ENCODE data around the gene ATG2A.

Gene ATG2A

GRCh38 chr11:64900774-64901173 lies 16.2 kb downstream of the ATG2A start:
- H3K36me3 Mint-ChIP-seq: peaks cover 42 to 44% of the 10 kb centered on the region in 2 donors
- no peak for ATAC-seq (replicated peaks)
- DNase-seq: no peak
- no peaks in the 10 kb centered on the region for H3K9me3 Mint-ChIP-seq
- no peak overlapping the region for H3K4me3 Mint-ChIP-seq
- H3K27ac Mint-ChIP-seq: no peak overlapping the region
- peaks cover 0 to 8% of the 10 kb centered on the region in 2 donors for H3K4me1 Mint-ChIP-seq
- no peaks in the 10 kb centered on the region for H3K27me3 Mint-ChIP-seq

DNA sequence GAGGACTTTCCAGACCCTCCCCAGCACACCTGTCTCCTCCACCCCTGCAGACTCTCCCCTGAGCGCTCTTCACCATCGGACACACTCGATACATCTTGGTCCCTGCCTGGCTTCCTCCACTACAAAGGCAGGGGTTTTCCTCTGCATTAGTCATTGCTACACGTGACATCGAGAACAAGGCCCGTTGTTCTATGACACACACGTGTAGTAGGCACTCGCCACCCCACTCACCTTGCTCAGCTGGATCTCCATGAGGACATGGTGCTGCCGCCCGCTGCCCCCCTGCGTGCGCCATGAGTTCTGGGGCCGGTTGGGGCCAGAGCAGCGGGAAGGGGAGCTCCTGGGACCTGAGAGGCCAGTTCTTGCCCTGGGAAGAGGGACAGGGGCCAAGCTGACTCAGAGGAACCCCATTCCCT lies 16.7 kb downstream of the ATG2A start:
- Mint-ChIP-seq H3K4me1 (peaks cover 0 to 11% of the 10 kb centered on the region in 2 donors), H3K27ac (no peak overlapping the region), H3K9me3 (no peaks in the 10 kb centered on the region), H3K27me3 (no peaks in the 10 kb centered on the region), H3K36me3 (peaks cover 44 to 45% of the 10 kb centered on the region in 2 donors), H3K4me3 (no peak overlapping the region)
- ATAC-seq (replicated peaks) (peak; percentile 70 to 87), DNase-seq (no peak)

GRCh38 chr11:64898541-64898940 lies 18.5 kb downstream of the ATG2A start:
- Mint-ChIP-seq H3K4me1 (peaks cover 11 to 18% of the 10 kb centered on the region in 2 donors), H3K36me3 (peaks cover 41 to 42% of the 10 kb centered on the region in 2 donors), H3K4me3 (no peak overlapping the region), H3K27me3 (no peaks in the 10 kb centered on the region), H3K27ac (no peak overlapping the region), H3K9me3 (no peaks in the 10 kb centered on the region)
- ATAC-seq (replicated peaks) (no peak), DNase-seq (no peak)

GRCh38 chr11:64898076-64898445 lies 18.9 kb downstream of the ATG2A start:
- Mint-ChIP-seq H3K36me3 (peaks cover 40 to 42% of the 10 kb centered on the region in 2 donors), H3K4me3 (no peak overlapping the region), H3K27me3 (no peaks in the 10 kb centered on the region), H3K27ac (no peak overlapping the region), H3K4me1 (peaks cover 16 to 18% of the 10 kb centered on the region in 2 donors), H3K9me3 (no peaks in the 10 kb centered on the region)
- DNase-seq: no peak
- ATAC-seq (replicated peaks): no peak

- Mint-ChIP-seq H3K4me3 (no peak overlapping the region), H3K36me3 (peaks cover 38 to 42% of the 10 kb centered on the region in 2 donors), H3K4me1 (peaks cover 19 to 21% of the 10 kb centered on the region in 2 donors), H3K27me3 (no peaks in the 10 kb centered on the region), H3K27ac (no peak overlapping the region), H3K9me3 (no peaks in the 10 kb centered on the region)
- no peak for DNase-seq
- ATAC-seq (replicated peaks): no peak
Measured at GRCh38 chr11:64897381-64898075, 19.5 kb downstream of the ATG2A start.

GRCh38 chr11:64896448-64897022 lies 20.5 kb downstream of the ATG2A start:
- DNase-seq (no peak), ATAC-seq (replicated peaks) (no peak)
- no peaks in the 10 kb centered on the region for H3K27me3 Mint-ChIP-seq
- no peaks in the 10 kb centered on the region for H3K9me3 Mint-ChIP-seq
- peaks cover 30 to 36% of the 10 kb centered on the region in 2 donors for H3K36me3 Mint-ChIP-seq
- H3K4me1 Mint-ChIP-seq: peaks cover 25 to 31% of the 10 kb centered on the region in 2 donors
- no peak overlapping the region for H3K4me3 Mint-ChIP-seq
- H3K27ac Mint-ChIP-seq: no peak overlapping the region

DNA sequence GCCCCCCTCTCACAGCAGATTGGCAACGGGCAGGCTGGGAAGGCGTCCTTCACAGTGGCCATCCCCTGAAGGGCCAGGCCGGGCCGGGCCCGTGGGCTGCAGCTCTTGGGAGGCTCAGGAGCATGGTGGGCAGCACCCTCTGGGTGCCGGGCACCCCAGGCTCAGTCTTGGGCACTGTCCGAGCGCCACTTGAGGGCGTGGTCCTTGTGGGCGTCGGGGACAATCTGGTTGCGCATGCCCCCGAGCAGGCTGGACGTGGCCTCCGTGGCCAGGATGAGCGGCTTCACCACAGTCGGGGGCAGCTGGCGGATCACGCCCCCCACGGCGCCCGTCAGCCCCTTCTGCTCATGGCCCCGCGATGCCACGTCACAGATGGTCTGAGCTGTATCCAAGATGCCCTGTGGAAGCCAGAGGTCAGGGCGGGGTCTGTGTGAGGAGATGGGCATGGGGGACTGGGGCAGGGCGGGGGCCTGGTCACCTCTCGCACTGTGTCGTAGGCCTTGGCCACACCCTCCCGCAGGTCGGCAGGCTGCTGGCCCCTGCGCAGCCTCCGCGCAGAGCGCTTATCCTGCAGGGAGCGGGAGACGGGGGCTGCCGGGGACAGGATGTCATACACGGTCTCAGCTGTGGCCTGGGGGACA lies 22.1 kb downstream of the ATG2A start:
- Mint-ChIP-seq H3K9me3 (no peaks in the 10 kb centered on the region), H3K36me3 (peaks cover 27 to 28% of the 10 kb centered on the region in 2 donors), H3K4me3 (no peak overlapping the region), H3K27ac (no peak overlapping the region), H3K4me1 (peaks cover 20 to 39% of the 10 kb centered on the region in 2 donors), H3K27me3 (no peaks in the 10 kb centered on the region)
- ATAC-seq (replicated peaks) (no peak), DNase-seq (no peak)

DNA sequence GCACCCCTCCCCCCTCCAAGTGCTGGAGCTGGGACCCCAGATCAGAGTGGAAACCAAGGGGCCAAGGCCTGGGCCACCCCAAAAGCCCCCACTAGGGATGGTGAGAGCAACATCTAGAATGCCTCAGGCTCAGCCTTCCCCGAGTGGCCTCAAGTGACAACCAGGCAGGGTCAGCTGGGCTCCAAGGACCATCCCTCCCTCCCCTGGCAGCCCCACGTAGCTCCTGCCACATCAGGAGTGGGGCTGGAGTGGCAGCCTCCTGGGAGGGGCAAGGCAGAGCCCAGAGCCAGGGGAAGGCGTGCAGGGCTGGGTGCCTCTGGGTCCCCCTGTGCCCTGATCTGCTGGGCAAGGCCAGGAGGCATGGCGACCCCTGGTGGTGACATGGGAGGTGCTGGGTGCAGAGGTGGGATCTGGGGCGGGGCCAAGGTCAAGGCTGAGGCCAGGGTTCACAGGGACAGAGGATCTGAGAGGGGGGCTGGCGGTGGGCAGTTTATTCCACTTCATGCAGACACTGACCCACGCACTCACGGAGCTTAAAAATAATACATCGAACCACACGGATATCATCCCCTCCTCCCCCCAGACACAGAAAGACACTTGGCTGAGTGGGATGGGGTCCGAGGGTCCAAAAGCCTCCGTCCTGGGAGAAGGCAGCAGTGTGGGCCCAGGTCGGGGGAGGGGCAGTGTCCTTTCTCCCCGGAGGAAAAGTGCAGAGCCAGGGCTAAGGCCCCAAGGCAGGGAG lies 22.8 kb downstream of the ATG2A start:
- no peaks in the 10 kb centered on the region for H3K9me3 Mint-ChIP-seq
- H3K27ac Mint-ChIP-seq: peak overlapping the region; percentile 37
- peak; percentile 97 to 98 for ATAC-seq (replicated peaks)
- DNase-seq: peak; percentile 82
- H3K4me1 Mint-ChIP-seq: peaks cover 21 to 40% of the 10 kb centered on the region in 2 donors
- H3K4me3 Mint-ChIP-seq: no peak overlapping the region
- peaks cover 24% of the 10 kb centered on the region in 2 donors for H3K36me3 Mint-ChIP-seq
- H3K27me3 Mint-ChIP-seq: no peaks in the 10 kb centered on the region

DNA sequence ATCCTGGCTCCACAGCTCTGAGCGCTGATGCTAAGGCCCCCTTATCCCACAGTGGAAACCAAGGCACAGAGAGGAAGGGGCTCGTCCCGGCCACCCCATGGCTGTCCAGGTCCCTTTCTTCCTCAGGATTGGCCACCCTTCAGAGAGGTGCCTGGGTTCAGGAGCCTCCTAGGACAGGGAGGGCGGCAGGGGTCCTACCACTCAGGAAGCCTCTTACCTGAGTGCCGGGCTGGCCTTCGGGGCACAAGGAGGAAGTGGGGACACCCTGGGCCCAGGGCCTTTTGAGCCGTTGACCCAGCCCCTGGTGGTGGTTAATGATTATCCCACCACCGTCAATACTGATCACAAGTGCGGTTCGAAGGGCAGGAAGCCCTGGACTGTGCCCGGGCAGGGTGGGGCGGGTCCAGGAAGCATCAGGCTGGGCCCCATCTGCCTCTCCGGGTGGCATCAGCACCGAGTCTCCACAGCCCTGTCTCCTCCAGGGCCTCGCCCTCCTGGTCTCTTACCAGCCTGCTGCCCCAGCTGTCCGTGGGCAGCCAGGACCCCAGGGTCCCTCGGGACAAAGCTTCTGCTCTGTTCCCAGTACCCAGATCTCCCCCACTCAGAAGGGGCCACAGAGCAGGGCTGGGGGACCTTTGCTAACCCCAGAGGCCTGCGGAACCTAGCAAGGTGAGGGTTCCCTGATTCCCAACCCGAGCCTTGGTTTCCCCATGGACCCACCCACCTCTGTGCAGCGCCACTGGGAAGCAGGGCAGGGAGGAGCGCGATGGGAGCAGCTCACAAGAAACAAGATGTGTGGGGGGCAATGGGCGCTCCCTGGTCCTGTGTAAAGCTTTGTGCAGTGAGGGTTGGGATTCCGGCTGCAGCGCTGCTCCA lies 23.6 kb downstream of the ATG2A start:
- Mint-ChIP-seq H3K36me3 (peaks cover 19% of the 10 kb centered on the region in 2 donors), H3K27ac (no peak overlapping the region), H3K4me3 (no peak overlapping the region), H3K27me3 (no peaks in the 10 kb centered on the region), H3K9me3 (no peaks in the 10 kb centered on the region), H3K4me1 (peaks cover 26 to 48% of the 10 kb centered on the region in 2 donors)
- DNase-seq: no peak
- peak in 1 of 2 donors; percentile 17 for ATAC-seq (replicated peaks)

- Mint-ChIP-seq H3K27me3 (no peaks in the 10 kb centered on the region), H3K9me3 (no peaks in the 10 kb centered on the region), H3K4me3 (no peak overlapping the region), H3K27ac (no peak overlapping the region), H3K4me1 (peaks cover 31 to 55% of the 10 kb centered on the region in 2 donors), H3K36me3 (peaks cover 16 to 17% of the 10 kb centered on the region in 2 donors)
- no peak for ATAC-seq (replicated peaks)
- no peak for DNase-seq
Measured at GRCh38 chr11:64892838-64893193, 24.2 kb downstream of the ATG2A start.

DNA sequence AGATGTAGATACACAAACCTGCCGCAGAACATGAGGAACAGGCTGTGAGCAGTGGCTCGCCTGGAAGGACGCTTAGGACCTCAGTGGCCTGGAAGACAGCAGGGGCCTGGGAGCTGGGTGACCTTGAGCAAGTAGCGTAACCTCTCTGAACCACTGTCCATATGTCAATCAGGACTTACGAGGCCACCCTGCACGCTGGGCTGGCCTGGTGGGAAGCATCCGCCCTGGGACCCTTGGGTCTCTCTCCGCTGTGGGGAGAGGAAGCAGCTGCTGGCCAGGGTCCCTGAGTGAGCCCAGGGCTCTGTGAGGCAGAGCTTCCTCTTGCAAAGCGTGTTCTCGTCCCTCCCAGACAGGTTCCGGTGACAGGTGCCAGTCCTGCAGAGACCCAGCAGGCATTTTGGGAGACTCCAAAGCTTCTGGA lies 24.6 kb downstream of the ATG2A start:
- DNase-seq (no peak), ATAC-seq (replicated peaks) (no peak)
- Mint-ChIP-seq H3K36me3 (peaks cover 14 to 15% of the 10 kb centered on the region in 2 donors), H3K27ac (peak overlapping the region; percentile 33), H3K4me1 (peaks cover 32 to 57% of the 10 kb centered on the region in 2 donors), H3K4me3 (no peak overlapping the region), H3K27me3 (no peaks in the 10 kb centered on the region), H3K9me3 (no peaks in the 10 kb centered on the region)

DNA sequence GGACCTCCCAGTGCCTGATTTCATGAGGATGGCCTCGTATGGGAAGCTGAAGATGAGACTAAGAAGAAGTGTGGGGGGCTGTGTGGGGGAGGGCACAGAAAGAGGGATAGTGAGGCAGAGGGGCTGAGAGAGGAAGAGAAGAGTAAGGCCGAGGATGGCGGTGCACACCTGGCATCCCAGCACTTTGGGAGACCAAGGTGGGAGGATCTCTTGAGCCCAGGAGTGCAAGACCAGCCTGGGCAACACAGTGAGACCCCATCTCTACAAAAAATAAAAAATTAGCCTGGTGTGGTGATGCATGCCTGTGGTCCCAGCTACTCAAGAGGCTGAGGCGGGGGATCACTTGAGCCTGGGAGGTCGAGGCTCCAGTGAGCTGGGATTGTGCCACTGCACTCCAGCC lies 25.1 kb downstream of the ATG2A start:
- H3K9me3 Mint-ChIP-seq: no peaks in the 10 kb centered on the region
- H3K36me3 Mint-ChIP-seq: peaks cover 9% of the 10 kb centered on the region in 2 donors
- H3K4me3 Mint-ChIP-seq: no peak overlapping the region
- H3K27ac Mint-ChIP-seq: peak overlapping the region; percentile 33
- H3K27me3 Mint-ChIP-seq: no peaks in the 10 kb centered on the region
- no peak for ATAC-seq (replicated peaks)
- no peak for DNase-seq
- peaks cover 34 to 61% of the 10 kb centered on the region in 2 donors for H3K4me1 Mint-ChIP-seq

- DNase-seq (no peak), ATAC-seq (replicated peaks) (no peak)
- Mint-ChIP-seq H3K4me1 (peaks cover 34 to 61% of the 10 kb centered on the region in 2 donors), H3K36me3 (peaks cover 9% of the 10 kb centered on the region in 2 donors), H3K4me3 (no peak overlapping the region), H3K27me3 (no peaks in the 10 kb centered on the region), H3K27ac (peak overlapping the region; percentile 33), H3K9me3 (no peaks in the 10 kb centered on the region)
Measured at GRCh38 chr11:64891215-64891848, 25.7 kb downstream of the ATG2A start.
